Stimulated activated CD4-positive, alpha-beta T cell treated with anti-CD3 and anti-CD28 coated beads, Interleukin-15, amount 100 ng/mL, for 48 hours (primary cell): ENCODE measurements around the gene CCR7.
A peak's percentile ranks its signal among the peaks of the same experiment; 100 is the strongest.
"Not testable (repeated sequence)": the region's sequence is repeated elsewhere in the genome, so short reads cannot be mapped to it uniquely, and the experiment has no call there.

Experiments
- DNase-seq, 2 donors: peaks; one replicate each; pipeline ENCODE4 v3.0.0-alpha.2; 2020; ENCODE audit warnings: low read depth in 2 of 2

The CCR7 gene

GRCh38 chr17:40597556-40598300 is 32.5 kb upstream of the CCR7 start:
- DNase-seq = no peak

- no peak for DNase-seq
Observed at GRCh38 chr17:40597156-40597555, 31.9 kb upstream of the CCR7 start.

DNA sequence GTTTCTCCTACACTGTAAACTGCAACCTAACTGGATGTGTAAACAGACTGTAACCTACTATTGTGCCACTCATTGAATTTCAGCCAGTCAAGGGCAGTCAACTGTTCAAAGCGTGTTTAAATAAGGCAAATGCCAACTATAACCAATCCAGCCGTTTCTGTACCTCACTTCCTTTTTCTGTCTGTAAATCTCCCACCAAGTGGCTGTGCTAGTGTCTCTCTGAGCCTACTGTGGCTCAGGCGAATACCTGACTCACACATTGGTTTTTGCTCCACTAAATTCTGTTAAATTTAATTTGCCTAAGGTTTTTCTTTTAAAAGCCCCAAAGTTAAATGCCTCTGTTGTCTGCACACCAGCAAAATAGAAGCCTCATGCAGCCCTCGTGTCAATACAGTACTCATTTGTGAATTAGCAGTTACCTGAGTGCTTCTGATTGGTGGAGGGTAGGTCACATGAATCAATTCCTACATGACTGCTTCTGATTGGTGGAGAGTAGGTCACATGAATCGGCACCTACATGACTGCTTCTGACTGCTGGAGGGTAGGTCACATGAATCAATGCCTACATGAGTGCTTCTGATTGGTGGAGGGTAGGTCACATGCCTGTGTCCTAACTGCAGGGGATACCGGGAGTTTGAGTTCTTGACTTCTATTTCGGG is 31.1 kb upstream of the CCR7 start:
- DNase-seq = no peak

GRCh38 chr17:40590742-40591141 is 25.5 kb upstream of the CCR7 start:
- DNase-seq = no peak

GRCh38 chr17:40588552-40588951 is 23.3 kb upstream of the CCR7 start:
- DNase-seq = no peak

- DNase-seq = not testable (repeated sequence)
Observed at GRCh38 chr17:40586264-40586663, 21.0 kb upstream of the CCR7 start.

DNA sequence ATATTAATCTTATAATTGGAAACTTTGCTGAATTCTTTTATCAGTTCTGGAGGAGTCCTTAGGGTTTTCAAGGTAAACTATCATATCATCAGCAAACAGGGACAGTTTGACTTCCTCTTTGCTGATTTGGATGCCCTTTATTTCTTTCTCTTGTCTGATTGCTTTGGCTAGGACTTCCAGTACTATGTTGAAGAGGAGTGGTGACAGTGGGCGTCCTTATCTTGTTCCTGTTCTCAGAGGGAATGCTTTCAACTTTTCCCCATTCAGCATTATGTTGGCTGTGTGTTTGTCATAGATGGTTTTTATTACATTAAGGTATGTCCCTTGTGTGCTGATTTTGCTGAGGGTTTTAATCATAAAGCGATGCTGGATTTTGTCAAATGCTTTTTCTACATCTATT is 19.7 kb upstream of the CCR7 start:
- not testable (repeated sequence) for DNase-seq

DNA sequence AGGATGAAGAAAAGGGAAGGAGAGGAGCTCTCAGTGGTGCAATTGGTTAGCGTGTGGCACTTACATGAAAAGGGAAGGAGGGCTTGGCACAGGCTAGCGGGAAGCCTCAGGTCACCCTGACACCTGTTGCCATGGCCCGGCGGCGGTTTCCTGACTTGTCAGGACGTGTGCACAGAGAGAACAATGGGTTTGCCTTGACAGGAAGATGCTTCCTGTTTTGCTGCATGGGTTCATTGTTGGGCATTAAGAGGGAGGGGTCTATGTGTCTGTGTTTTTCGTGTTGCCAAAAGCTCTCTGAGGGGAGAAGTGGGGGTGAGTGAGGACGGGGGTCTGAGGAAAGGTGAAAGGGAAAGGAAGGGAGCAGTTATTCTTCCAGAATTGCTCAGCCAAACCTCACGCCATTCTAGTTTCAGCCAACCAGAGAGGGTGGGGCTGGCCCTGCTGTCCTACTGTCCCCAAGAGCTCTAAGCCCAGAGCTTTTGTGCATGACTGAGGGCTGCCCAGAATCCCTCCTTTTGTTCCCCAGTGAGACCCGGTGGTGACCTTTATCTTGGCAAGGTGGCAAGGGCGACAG is 17.1 kb upstream of the CCR7 start:
- no peak for DNase-seq

GRCh38 chr17:40580140-40580539 is 14.9 kb upstream of the CCR7 start:
- no peak for DNase-seq

- DNase-seq = no peak
Observed at GRCh38 chr17:40579471-40579870, 14.2 kb upstream of the CCR7 start.

GRCh38 chr17:40577611-40578065 is 12.4 kb upstream of the CCR7 start:
- no peak for DNase-seq

DNA sequence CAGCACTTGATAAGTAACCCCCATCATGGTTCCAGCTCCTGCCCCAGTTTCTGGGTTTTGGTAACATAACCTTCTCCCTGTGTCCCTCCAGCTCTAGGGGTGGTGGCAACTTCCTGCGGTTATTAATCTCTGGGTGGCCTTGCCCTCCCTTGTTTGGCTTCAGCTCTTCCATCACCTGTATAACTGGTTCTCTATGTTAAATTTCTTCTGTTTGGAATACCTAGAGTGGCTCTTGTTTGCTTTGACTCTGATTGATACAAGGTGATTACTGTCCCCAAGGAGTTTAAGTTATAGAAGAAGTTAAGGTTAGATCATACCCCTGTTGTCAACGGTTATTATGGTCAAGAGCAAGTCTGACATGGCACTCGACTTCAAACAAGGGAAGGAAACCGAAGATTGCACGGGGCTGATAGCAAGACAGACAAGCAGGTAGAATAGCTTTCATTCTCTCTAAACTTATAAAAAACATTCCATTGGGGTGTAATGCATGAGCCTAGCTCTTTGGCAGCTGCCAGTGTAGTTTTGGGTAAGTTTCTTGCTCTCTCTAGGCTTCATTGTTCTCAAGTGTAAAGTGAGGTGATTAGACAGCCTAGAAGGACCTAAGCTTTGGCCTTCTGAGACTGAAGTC is 11.0 kb upstream of the CCR7 start:
- DNase-seq = no peak

GRCh38 chr17:40574292-40574691 is 9.0 kb upstream of the CCR7 start:
- no peak for DNase-seq

DNA sequence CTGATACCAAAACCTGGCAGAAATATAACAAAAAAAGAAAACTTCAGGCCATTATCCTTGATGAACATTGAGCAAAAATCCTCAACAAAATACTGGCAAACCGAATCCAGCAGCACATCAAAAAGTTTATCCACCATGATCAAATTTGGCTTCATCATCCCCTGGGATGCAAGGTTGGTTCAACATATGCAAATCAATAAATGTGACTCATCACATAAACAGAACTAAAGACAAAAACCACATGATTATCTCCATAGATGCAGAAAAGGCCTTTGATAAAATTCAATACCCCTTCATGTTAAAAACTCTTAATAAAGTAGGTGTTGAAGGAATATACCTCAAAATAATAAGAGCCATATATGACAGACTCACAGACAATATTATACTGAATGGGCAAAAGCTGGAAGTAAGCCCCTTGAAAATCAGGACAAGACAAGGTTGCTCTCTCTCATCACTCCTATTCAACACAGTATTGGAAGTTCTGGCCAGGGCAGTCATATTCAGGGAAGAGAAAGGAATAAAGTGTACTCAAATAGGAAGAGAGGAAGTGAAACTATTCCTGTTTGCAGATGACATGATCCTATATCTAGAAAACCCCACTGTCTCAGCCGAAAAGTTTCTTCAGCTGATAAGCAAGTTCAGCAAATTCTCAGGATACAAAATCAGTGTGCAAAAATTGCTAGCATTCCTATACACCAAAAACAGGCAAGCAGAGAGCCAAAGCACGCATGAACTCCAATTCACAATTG is 7.1 kb upstream of the CCR7 start:
- not testable (repeated sequence) for DNase-seq

- DNase-seq = no peak
Observed at GRCh38 chr17:40568074-40568836, 3.0 kb upstream of the CCR7 start.

- no peak for DNase-seq
Observed at GRCh38 chr17:40567377-40567776, 2.1 kb upstream of the CCR7 start.

DNA sequence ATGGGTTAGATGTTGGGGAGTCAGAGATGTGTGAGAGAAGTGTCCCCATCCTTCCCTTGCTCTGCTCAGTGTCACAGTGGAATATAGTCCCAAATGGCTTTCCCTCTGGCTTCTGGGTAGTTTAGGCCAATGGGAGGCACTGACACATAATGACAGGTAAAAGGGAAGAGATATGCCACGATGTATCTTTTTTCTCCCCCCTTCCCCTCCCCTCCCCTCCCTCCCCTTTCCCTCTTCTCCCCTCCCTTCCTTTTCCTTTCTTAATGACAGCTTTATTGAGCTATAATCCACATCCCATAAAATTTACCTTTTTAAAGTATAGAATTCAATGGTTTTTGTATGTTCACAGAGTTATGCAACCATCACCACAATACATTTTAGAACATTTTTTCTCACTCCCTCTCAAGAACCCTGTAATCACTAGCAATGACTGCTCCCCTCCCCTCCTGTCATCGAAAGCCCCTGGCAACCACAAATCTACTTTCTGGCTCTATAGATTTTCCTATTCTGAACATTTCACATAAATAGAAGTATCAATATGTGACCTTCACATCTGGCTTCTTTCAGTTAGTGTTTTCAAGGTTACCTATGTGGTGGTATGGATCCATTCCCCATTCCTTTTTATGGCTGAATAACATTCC is 617 bp upstream of the CCR7 start:
- DNase-seq = no peak

GRCh38 chr17:40564195-40564882 is 933 bp downstream of the CCR7 start:
- DNase-seq = no peak

DNA sequence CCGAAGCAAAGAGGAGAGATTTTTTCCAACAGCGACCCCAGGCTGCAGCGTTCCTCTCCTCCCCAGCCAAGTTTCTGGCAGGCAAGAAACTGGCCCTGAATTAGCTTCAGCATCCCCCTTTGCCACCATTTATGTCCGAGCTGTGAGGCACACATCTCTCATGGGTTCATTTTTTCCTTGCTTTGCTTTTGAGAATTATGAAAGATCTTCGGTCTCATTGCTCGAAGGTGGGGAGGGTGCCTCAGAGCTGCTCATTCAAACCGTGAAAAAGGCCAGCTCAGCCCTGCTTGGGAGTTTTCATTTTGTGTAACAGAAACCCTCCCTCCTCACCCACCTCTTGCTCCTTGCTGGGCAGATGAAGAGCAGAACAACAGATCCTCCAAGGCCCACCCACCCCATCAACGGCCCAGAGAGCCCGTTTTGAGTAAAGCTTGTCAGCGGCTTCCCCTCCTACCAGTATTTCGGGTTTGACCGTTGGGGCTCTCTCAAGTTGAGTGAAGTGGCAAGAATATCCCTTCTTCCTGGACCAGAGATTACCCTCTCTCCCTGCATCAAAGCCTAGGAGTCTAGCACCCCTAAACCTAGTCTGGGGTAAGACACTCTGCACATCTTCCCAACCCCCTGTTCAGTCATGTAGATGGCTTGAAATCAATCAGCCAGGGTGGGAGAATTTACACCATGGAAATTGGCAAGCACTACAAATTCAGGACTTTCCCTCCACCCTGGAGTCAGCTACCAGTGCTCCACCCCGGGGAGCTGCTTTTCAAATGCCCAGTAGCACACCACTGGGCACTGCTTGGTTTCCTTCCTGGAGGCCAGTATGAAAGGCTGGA is 1.8 kb downstream of the CCR7 start:
- peak in 1 of 2 donors; percentile 70 for DNase-seq
